K562 (cell line): ENCODE measurements around the gene CALU. TPM values are rescaled to one million over a fixed set of nuclear protein-coding genes. Genes with fewer than 3 reads are reported as not detected.

Experiments
- BRF1 ChIP-seq: IDR thresholded peaks from 3 replicates; pipeline ENCODE4 v1.6.1; 2011; ENCODE audit warnings: borderline replicate concordance, mild to moderate bottlenecking; ENCODE audit not compliant: insufficient read length; ENCODE audit errors: extremely low read depth
- CBFA2T2 ChIP-seq: fragments of 450-650 bp; conservative IDR thresholded peaks from 2 replicates; pipeline ENCODE4 v1.6.1; 2017; ENCODE audit warnings: mild to moderate bottlenecking
- CCAR2 ChIP-seq: fragments of 200-400 bp; formaldehyde crosslinking; IDR thresholded peaks from 2 replicates; pipeline ENCODE4 v1.6.1; 2017; ENCODE audit warnings: mild to moderate bottlenecking, low read depth, low read length
- EZH2 ChIP-seq: IDR thresholded peaks from 2 replicates; pipeline ENCODE4 v1.6.1; 2012; ENCODE audit warnings: low read depth, mild to moderate bottlenecking, inconsistent platforms, low read length, borderline replicate concordance
- FOXA3 ChIP-seq, 2 experiments: fragments of 450-650 bp in 1 of 2; sonication (generic) in 1 of 2; formaldehyde crosslinking; IDR thresholded peaks in 1 of 2; conservative IDR thresholded peaks in 1 of 2; 2 replicates each; pipeline versions ENCODE4 v1.4.0 to v1.8.0; 2020 to 2022; ENCODE audit warnings: mild to moderate bottlenecking in 2 of 2, missing genetic modification reagents in 1 of 2
- GTF2B ChIP-seq: IDR thresholded peaks from 2 replicates; pipeline ENCODE4 v1.6.1; 2011; ENCODE audit not compliant: insufficient read length; ENCODE audit errors: extremely low read depth
- HDGF ChIP-seq: fragments of 450-650 bp; IDR thresholded peaks from 2 replicates; pipeline ENCODE4 v1.6.1; 2016
- HLTF ChIP-seq: fragments of 450-650 bp; IDR thresholded peaks from 2 replicates; pipeline ENCODE4 v1.6.1; 2016
- LEF1 ChIP-seq: fragments of 450-650 bp; IDR thresholded peaks from 2 replicates; pipeline ENCODE4 v1.6.1; 2016; ENCODE audit warnings: mild to moderate bottlenecking
- MAZ ChIP-seq, 2 experiments: fragments of 450-650 bp in 1 of 2; sonication (generic) in 1 of 2; formaldehyde crosslinking; IDR thresholded peaks in 1 of 2; conservative IDR thresholded peaks in 1 of 2; 2 replicates each; pipeline versions ENCODE4 v1.4.0 to v1.5.0; 2020; ENCODE audit warnings: mild to moderate bottlenecking in 1 of 2, missing genetic modification reagents in 1 of 2
- MTA3 ChIP-seq: fragments of 450-650 bp; formaldehyde crosslinking; IDR thresholded peaks from 2 replicates; pipeline ENCODE4 v1.6.1; 2017; ENCODE audit warnings: mild to moderate bottlenecking, borderline replicate concordance
- NCOR1 ChIP-seq: fragments of 450-650 bp; IDR thresholded peaks from 2 replicates; pipeline ENCODE4 v1.6.1; 2016; ENCODE audit warnings: mild to moderate bottlenecking, moderate library complexity
- OTX1 ChIP-seq: fragments of 450-650 bp; formaldehyde crosslinking; IDR thresholded peaks from 2 replicates; pipeline ENCODE4 v1.4.0; 2022; ENCODE audit warnings: mild to moderate bottlenecking
- RBM25 ChIP-seq: fragments of 200-400 bp; formaldehyde crosslinking; IDR thresholded peaks from 2 replicates; pipeline ENCODE4 v1.6.1; 2018; ENCODE audit warnings: low read length, low read depth, moderate library complexity; ENCODE audit not compliant: severe bottlenecking
- RFX5 ChIP-seq: IDR thresholded peaks from 2 replicates; pipeline ENCODE4 v1.6.1; 2011; ENCODE audit warnings: low read depth, mild to moderate bottlenecking, improper control_type of control experiment, low read length
- RNF219 ChIP-seq: fragments of 250-450 bp; sonication (Bioruptor Pico); IDR thresholded peaks from 2 replicates; pipeline ENCODE4 v1.5.0; 2022; ENCODE audit warnings: mild to moderate bottlenecking
- STAT5A ChIP-seq: IDR thresholded peaks from 2 replicates; pipeline ENCODE4 v1.6.1; 2012; ENCODE audit warnings: low read length, inconsistent platforms, borderline replicate concordance
- TRIM24 ChIP-seq, 2 experiments: fragments of 450-650 bp; IDR thresholded peaks; 2 replicates each; pipeline ENCODE4 v1.6.1; 2016
- U2AF1 ChIP-seq: fragments of 200-400 bp; formaldehyde crosslinking; optimal IDR thresholded peaks from 2 replicates; pipeline ENCODE3; 2017; ENCODE audit warnings: mild to moderate bottlenecking, low read depth, low read length, moderate library complexity
- WHSC1 ChIP-seq: IDR thresholded peaks from one replicate; pipeline ENCODE4 v1.6.1; 2012; ENCODE audit warnings: low read length, control low read depth, inconsistent platforms
- ZFP1 ChIP-seq: fragments of 450-650 bp; formaldehyde crosslinking; IDR thresholded peaks from 2 replicates; pipeline ENCODE4 v1.4.0; 2020; ENCODE audit warnings: mild to moderate bottlenecking, mixed read lengths
- ZFP36 ChIP-seq: fragments of 150-350 bp; IDR thresholded peaks from 2 replicates; pipeline ENCODE4 v1.6.1; 2018; ENCODE audit warnings: low read length, low read depth; ENCODE audit not compliant: partially characterized antibody
- ZFP91 ChIP-seq: sonication (generic); formaldehyde crosslinking; IDR thresholded peaks from 2 replicates; pipeline ENCODE4 v1.8.0; 2022; ENCODE audit warnings: mild to moderate bottlenecking, missing genetic modification reagents
- ZNF197 ChIP-seq: fragments of 200-800 bp; sonication (Bioruptor generic); IDR thresholded peaks from 2 replicates; pipeline ENCODE4 v1.6.1; 2016; ENCODE audit warnings: low read depth, missing genetic modification characterization, missing compliant biosample characterization
- ZNF316 ChIP-seq: fragments of 450-650 bp; IDR thresholded peaks from 2 replicates; pipeline ENCODE4 v1.6.1; 2016
- ZNF561 ChIP-seq: fragments of 450-650 bp; formaldehyde crosslinking; conservative IDR thresholded peaks from 2 replicates; pipeline ENCODE4 v1.4.0; 2020; ENCODE audit warnings: mild to moderate bottlenecking, moderate library complexity
- ZNF780A ChIP-seq: fragments of 250-450 bp; sonication (Bioruptor Pico); IDR thresholded peaks from 2 replicates; pipeline ENCODE4 v1.5.0; 2021; ENCODE audit warnings: mild to moderate bottlenecking
- polyA plus RNA-seq, 8 experiments: library from polyadenylated mRNA; depleted of rRNA in 4 of 8; stranded (reverse) in 5 of 8; unstranded in 3 of 8; fragments of >200 nt; fragmentation: Nextera tagmentation in 2 of 8; fragmentation: Illumina TruSeq in 1 of 8; extraction: Ambion mirVana in 2 of 8; extraction: Trizol in 1 of 8; gene quantifications; 2 replicates each; pipeline versions ENCODE4 v1.2.1 to v1.2.3, GENCODE V29; 2011 to 2014; ENCODE audit warnings: inconsistent platforms in 1 of 8, missing spikeins in 1 of 8
- total RNA-seq, 7 experiments: library from RNA; depleted of rRNA in 6 of 7; stranded (reverse); fragments of >200 nt in 6 of 7; fragmentation: Illumina TruSeq in 2 of 7; extraction: Trizol in 2 of 7; gene quantifications; 2 replicates each; pipeline versions ENCODE4 v1.2.1 to v1.2.3, GENCODE V29; 2011 to 2021; ENCODE audit warnings: low replicate concordance in 1 of 7

Gene CALU
- total and polyA plus RNA-seq, 9 of the 15 experiments (the other 6 are each of a cell fraction or from before 2014, with no cell fraction given), result 166 to 286 (median 215) TPM

GRCh38 chr7:128737867-128738385, 1.2 kb upstream of the CALU start (continued):
- TF ChIP-seq OTX1 (CRISPR knock-in tag) (no peak), ZNF197 (CRISPR knock-in tag) (no peak), WHSC1 (no peak), MTA3 (0 out of 2 replicates have a peak, but pooled peaks have one; percentile 17), ZNF316 (peak; percentile 19; the same call in 1 of the 2 replicates), ZNF561 (CRISPR knock-in tag) (no peak), STAT5A (no peak), NCOR1 (no peak), TRIM24 (IDR thresholded peaks at IDR 0.05) (no peak), U2AF1 (no peak), HDGF (peak; percentile 59), HLTF (peak; percentile 57; the same call in 1 of the 2 replicates), FOXA3 (CRISPR knock-in tag; conservative IDR thresholded peaks at IDR 0.05 in 1 of 2, IDR thresholded peaks at IDR 0.05 in 1 of 2) (0 out of 4 replicates have a peak, but pooled peaks of 1 of the 2 experiments have one; percentile 4), RNF219 (CRISPR knock-in tag) (no peak), MAZ (CRISPR knock-in tag; conservative IDR thresholded peaks at IDR 0.05 in 1 of 2, IDR thresholded peaks at IDR 0.05 in 1 of 2) (0 out of 4 replicates have a peak, but pooled peaks of 1 of the 2 experiments have one; percentile 5), RFX5 (no peak), BRF1 (no peak), EZH2 (no peak), LEF1 (no peak), ZFP91 (CRISPR knock-in tag) (no peak), CCAR2 (no peak), ZFP1 (0 out of 2 replicates have a peak, but pooled peaks have one; percentile 2), GTF2B (no peak), CBFA2T2 (0 out of 2 replicates have a peak, but pooled peaks have one; percentile 1), RBM25 (no peak), ZNF780A (CRISPR knock-in tag) (no peak), ZFP36 (no peak)
